Keratinocyte (primary cell): ENCODE results near the gene CCDC71. TPM values are rescaled to one million over a fixed set of nuclear protein-coding genes. Genes with fewer than 3 reads are reported as not detected.

Experiments
- DNase-seq: peaks from one replicate; pipeline ENCODE4 v3.0.0-alpha.2; 2011; ENCODE audit warnings: low read depth, missing footprints, low spot score
- FAIRE-seq: peaks from 2 replicates; lab custom pipeline; 2011; peaks lifted over from hg19 to GRCh38; lab: Jason Lieb, UNC
- H2AFZ ChIP-seq: 2 replicates; pipeline ENCODE4 v1.6.0; 2012; ENCODE audit warnings: low read length, control low read depth, inconsistent platforms; ENCODE audit not compliant: control insufficient read depth
- H3K27ac ChIP-seq: 2 replicates; pipeline ENCODE4 v1.5.1; 2011; ENCODE audit warnings: low read length; ENCODE audit not compliant: control insufficient read depth, insufficient read depth
- H3K27me3 ChIP-seq: 3 replicates; pipeline ENCODE4 v1.6.0; 2011; ENCODE audit warnings: low read length; ENCODE audit not compliant: control insufficient read depth, insufficient read depth; ENCODE audit errors: extremely low read depth
- H3K36me3 ChIP-seq, 2 experiments: 2 replicates in 1 of 2; 3 replicates in 1 of 2; pipeline ENCODE4 v1.5.1; 2011; ENCODE audit warnings: low read length in 2 of 2, mild to moderate bottlenecking in 1 of 2; ENCODE audit not compliant: control insufficient read depth in 2 of 2, insufficient read depth in 2 of 2; ENCODE audit errors: extremely low read depth in 1 of 2
- H3K4me1 ChIP-seq: 3 replicates; pipeline ENCODE4 v1.5.1; 2011; ENCODE audit warnings: low read length; ENCODE audit not compliant: control insufficient read depth, insufficient read depth; ENCODE audit errors: extremely low read depth
- H3K4me2 ChIP-seq: 3 replicates; pipeline ENCODE4 v1.6.0; 2011; ENCODE audit warnings: low read depth, low read length; ENCODE audit not compliant: control insufficient read depth, insufficient read depth; ENCODE audit errors: extremely low read depth
- H3K4me3 ChIP-seq, 3 experiments: fragments of 200-600 bp in 1 of 3; sonication (generic) in 1 of 3; 2 replicates in 2 of 3; 3 replicates in 1 of 3; pipeline ENCODE4 v1.5.1; 2011 to 2016; ENCODE audit warnings: low read length in 3 of 3, mild to moderate bottlenecking in 3 of 3, control low read depth in 2 of 3, inconsistent platforms in 1 of 3, low read depth in 1 of 3, mixed read lengths in 1 of 3, mixed run types in 1 of 3, moderate library complexity in 1 of 3; ENCODE audit not compliant: control insufficient read depth in 2 of 3, insufficient read depth in 2 of 3; ENCODE audit errors: extremely low read depth in 1 of 3
- H3K79me2 ChIP-seq: 2 replicates; pipeline ENCODE4 v1.6.0; 2012; ENCODE audit warnings: low read length; ENCODE audit not compliant: control insufficient read depth, insufficient read depth
- H3K9ac ChIP-seq: 3 replicates; pipeline ENCODE4 v1.6.0; 2011; ENCODE audit warnings: low read length; ENCODE audit not compliant: control insufficient read depth, insufficient read depth; ENCODE audit errors: extremely low read depth
- H3K9me1 ChIP-seq: 3 replicates; pipeline ENCODE4 v1.6.0; 2011; ENCODE audit warnings: low read length; ENCODE audit not compliant: control insufficient read depth, insufficient read depth; ENCODE audit errors: extremely low read depth
- H3K9me3 ChIP-seq: 2 replicates; pipeline ENCODE4 v1.5.1; 2012; ENCODE audit warnings: low read depth, low read length; ENCODE audit not compliant: control insufficient read depth
- H4K20me1 ChIP-seq: 3 replicates; pipeline ENCODE4 v1.6.0; 2011; ENCODE audit warnings: low read length; ENCODE audit not compliant: control insufficient read depth, insufficient read depth; ENCODE audit errors: extremely low read depth
- CTCF ChIP-seq, 3 experiments: IDR thresholded peaks in 1 of 3; conservative IDR thresholded peaks in 1 of 3; optimal IDR thresholded peaks in 1 of 3; 2 replicates in 2 of 3; 3 replicates in 1 of 3; pipeline versions ENCODE3 to v1.5.1; 2011; ENCODE audit warnings: low read length in 3 of 3, mild to moderate bottlenecking in 3 of 3, moderate library complexity in 2 of 3, control low read depth in 1 of 3, inconsistent platforms in 1 of 3; ENCODE audit not compliant: insufficient read depth in 2 of 3; ENCODE audit errors: extremely low read depth in 1 of 3
- EZH2 ChIP-seq: IDR thresholded peaks from one replicate; pipeline ENCODE4 v1.6.1; 2012; ENCODE audit warnings: inconsistent platforms, mild to moderate bottlenecking, low read length, moderate library complexity
- dilution Hi-C: fragments of 300-500 bp; cut with MboI; formaldehyde crosslinking; loops from one replicate; pipeline ENCODE4 v1.7.0; 2020; ENCODE audit warnings: low sequenced_read_pairs; ENCODE audit not compliant: extremely low pct_ligation_motif_present
- polyA plus RNA-seq, 5 experiments: library from polyadenylated mRNA; depleted of rRNA in 3 of 5; stranded (reverse) in 3 of 5; stranded (forward) in 1 of 5; unstranded in 1 of 5; fragments of >200 nt; gene quantifications; 1 replicate in 1 of 5; 2 replicates in 3 of 5; 3 replicates in 1 of 5; pipeline versions ENCODE4 v1.2.1 to v1.2.3, GENCODE V29; 2011 to 2012; ENCODE audit warnings: missing spikeins in 2 of 5, low read depth in 1 of 5, low replicate concordance in 1 of 5

CCDC71 gene
- polyA plus RNA-seq, 1 donor (not counting 4 experiments of a cell fraction or from before 2014, with no cell fraction given): 18.8 TPM

- no peaks in the 10 kb centered on the region for H3K27me3 ChIP-seq
- peaks cover 19% of the 10 kb centered on the region for H3K4me1 ChIP-seq
- no peaks in the 10 kb centered on the region for H3K9me1 ChIP-seq
- FAIRE-seq (peak; percentile 71), DNase-seq (peak; percentile 30)
- peaks cover 18% of the 10 kb centered on the region for H3K79me2 ChIP-seq
- H3K36me3 ChIP-seq: peaks cover 7 to 12% of the 10 kb centered on the region in 2 experiments
- no peak for TF ChIP-seq EZH2
- TF ChIP-seq CTCF (optimal IDR thresholded peaks at IDR 0.05 in 1 of 3, IDR thresholded peaks at IDR 0.05 in 1 of 3, conservative IDR thresholded peaks at IDR 0.05 in 1 of 3; ENCODE audit: extremely low read depth in 1 of 3, insufficient read depth in 2 of 3, low read length in 3 of 3): no peak
- no peaks in the 10 kb centered on the region for H4K20me1 ChIP-seq
- dilution Hi-C loops: no loop called here
- peak overlapping the region; percentile 82 for H2AFZ ChIP-seq
- H3K4me3 ChIP-seq: peak overlapping the region; percentile 69 to 93 (median 92)
- peak overlapping the region; percentile 39 for H3K27ac ChIP-seq
- H3K9ac ChIP-seq: peak overlapping the region; percentile 73
- peak overlapping the region; percentile 89 for H3K4me2 ChIP-seq
- H3K9me3 ChIP-seq: no peaks in the 10 kb centered on the region
These were observed 32.7 kb downstream of the CCDC71 start for GRCh38 chr3:49133226-49133951.

GRCh38 chr3:49132437-49133225 lies 33.5 kb downstream of the CCDC71 start, which contains the start of gene LAMB2:
Gene LAMB2, minus strand, starts transcription at chr3:49133050. Its CDS starts 183 bp downstream, at chr3:49132867.
- no peaks in the 10 kb centered on the region for H3K9me3 ChIP-seq
- peak within 1 kb of the TSS; percentile 82 for H2AFZ ChIP-seq
- FAIRE-seq: no peak
- no peaks in the 10 kb centered on the region for H4K20me1 ChIP-seq
- dilution Hi-C loops: no loop called here
- peak within 1 kb of the TSS; percentile 89 for H3K4me2 ChIP-seq
- peaks cover 18% of the 10 kb centered on the region for H3K79me2 ChIP-seq
- TF ChIP-seq CTCF (optimal IDR thresholded peaks at IDR 0.05 in 1 of 3, IDR thresholded peaks at IDR 0.05 in 1 of 3, conservative IDR thresholded peaks at IDR 0.05 in 1 of 3; ENCODE audit: extremely low read depth in 1 of 3, insufficient read depth in 2 of 3, low read length in 3 of 3) (no peak), EZH2 (no peak)
- peak within 1 kb of the TSS; percentile 73 for H3K9ac ChIP-seq
- peak within 1 kb of the TSS; percentile 69 to 93 (median 92) for H3K4me3 ChIP-seq
- peaks cover 9 to 16% of the 10 kb centered on the region in 2 experiments for H3K36me3 ChIP-seq
- H3K27me3 ChIP-seq: no peaks in the 10 kb centered on the region
- DNase-seq: peak; percentile 60
- peaks cover 19% of the 10 kb centered on the region for H3K4me1 ChIP-seq
- H3K9me1 ChIP-seq: no peaks in the 10 kb centered on the region
- peak within 1 kb of the TSS; percentile 39 for H3K27ac ChIP-seq
